GM12874 (cell line): ENCODE results near the gene C19orf85.

Experiments used
- CTCF ChIP-seq: IDR thresholded peaks from 2 replicates; pipeline ENCODE4 v1.5.1; 2011; ENCODE audit warnings: low read depth, mild to moderate bottlenecking, control low read depth, low read length, moderate library complexity; ENCODE audit not compliant: insufficient read depth

Gene C19orf85

GRCh38 chr19:55449469-55449868 is 15.1 kb downstream of the C19orf85 start:
- no peak for TF ChIP-seq CTCF

- no peak for TF ChIP-seq CTCF
Measured at GRCh38 chr19:55447421-55448174, 17.0 kb downstream of the C19orf85 start.

GRCh38 chr19:55446060-55446459 is 18.5 kb downstream of the C19orf85 start:
- no peak for TF ChIP-seq CTCF

GRCh38 chr19:55444646-55445045 is 19.9 kb downstream of the C19orf85 start:
- TF ChIP-seq CTCF, result no peak

GRCh38 chr19:55443824-55444480 is 20.6 kb downstream of the C19orf85 start:
- TF ChIP-seq CTCF, result no peak

- TF ChIP-seq CTCF, result no peak
Measured at GRCh38 chr19:55443045-55443823, 21.3 kb downstream of the C19orf85 start, which contains the start of gene SHISA7. Gene SHISA7 (minus strand): TSS chr19:55443300. CDS start chr19:55442863, 437 bp downstream.

GRCh38 chr19:55442372-55442961 is 22.1 kb downstream of the C19orf85 start:
- no peak for TF ChIP-seq CTCF
